DMS79 treated with DMSO at 0.1 percent for 48 hours (cell line): ENCODE results near the gene APBB2.

Experiments
- DNase-seq: peaks from one replicate; lab custom pipeline; 2025; lab: John Stamatoyannopoulos, UW

Gene APBB2

GRCh38 chr4:41215969-41216293 is 1.6 kb upstream of the APBB2 start:
- no peak for DNase-seq

- DNase-seq: no peak
Observed at GRCh38 chr4:41215155-41215554, 813 bp upstream of the APBB2 start.

GRCh38 chr4:41214825-41215146 is 444 bp upstream of the APBB2 start:
- no peak for DNase-seq

- DNase-seq: no peak
Observed at GRCh38 chr4:41213625-41214135, 662 bp downstream of the APBB2 start.

GRCh38 chr4:41212616-41213203 is 1.6 kb downstream of the APBB2 start:
- peak; percentile 64 for DNase-seq

- no peak for DNase-seq
Observed at GRCh38 chr4:41211951-41212615, 2.3 kb downstream of the APBB2 start.

GRCh38 chr4:41209901-41210300 is 4.4 kb downstream of the APBB2 start:
- no peak for DNase-seq

- peak; percentile 90 for DNase-seq
Observed at GRCh38 chr4:41209187-41209586, 5.2 kb downstream of the APBB2 start.

- DNase-seq: no peak
Observed at GRCh38 chr4:41207291-41207831, 7.0 kb downstream of the APBB2 start.

- DNase-seq: no peak
Observed at GRCh38 chr4:41205854-41206460, 8.4 kb downstream of the APBB2 start.

- DNase-seq: no peak
Observed at GRCh38 chr4:41205130-41205529, 9.2 kb downstream of the APBB2 start.

- no peak for DNase-seq
Observed at GRCh38 chr4:41204400-41204978, 9.9 kb downstream of the APBB2 start.

GRCh38 chr4:41203841-41204240 is 10.5 kb downstream of the APBB2 start:
- DNase-seq: no peak

GRCh38 chr4:41202820-41203568 is 11.3 kb downstream of the APBB2 start:
- no peak for DNase-seq

- no peak for DNase-seq
Observed at GRCh38 chr4:41202356-41202755, 12.0 kb downstream of the APBB2 start.

GRCh38 chr4:41200486-41201017 is 13.8 kb downstream of the APBB2 start:
- DNase-seq: no peak

GRCh38 chr4:41199788-41200187 is 14.6 kb downstream of the APBB2 start:
- no peak for DNase-seq

GRCh38 chr4:41197996-41198395 is 16.3 kb downstream of the APBB2 start:
- DNase-seq: no peak

GRCh38 chr4:41197495-41197894 is 16.8 kb downstream of the APBB2 start:
- no peak for DNase-seq

- DNase-seq: no peak
Observed at GRCh38 chr4:41196633-41197332, 17.6 kb downstream of the APBB2 start.

- DNase-seq: no peak
Observed at GRCh38 chr4:41192136-41192535, 22.2 kb downstream of the APBB2 start.
